Prostate gland (tissue), 2 donors: Measurements from ENCODE around the gene TARBP1.

ENCODE experiments used
- CTCF ChIP-seq, 4 experiments: fragments of 200-600 bp in 2 of 4; fragments of 450-650 bp in 2 of 4; sonication (generic) in 2 of 4; IDR thresholded peaks; 1 replicate in 3 of 4; 2 replicates in 1 of 4; pipeline ENCODE4 v1.5.1; 2016 to 2019; ENCODE audit warnings: antibody characterized with exemption in 4 of 4, mild to moderate bottlenecking in 2 of 4, moderate library complexity in 2 of 4
- POLR2A ChIP-seq: fragments of 450-650 bp; IDR thresholded peaks from one replicate; pipeline ENCODE4 v1.6.1; 2016; ENCODE audit warnings: antibody characterized with exemption, mild to moderate bottlenecking
- POLR2AphosphoS5 ChIP-seq: sonication (generic); formaldehyde crosslinking; IDR thresholded peaks from one replicate; pipeline ENCODE4 v1.6.1; 2017; ENCODE audit warnings: antibody characterized with exemption

- TF ChIP-seq POLR2A (no peak), POLR2AphosphoS5 (no peak), CTCF (IDR thresholded peaks at IDR 0.05) (no peak)
Observed at GRCh38 chr1:234505769-234506102, 26.8 kb upstream of the TARBP1 start.
